ENCODE data around the gene QSOX1.

The QSOX1 gene

GRCh38 chr1:180155182-180155682, 563 bp downstream of the QSOX1 start:
- Histone ChIP-seq H2AFZ (ENCODE audit: low read length) (no peak overlapping the region), H4K20me1 (ENCODE audit: insufficient read depth, low read length) (no peaks in the 10 kb centered on the region), H3F3A (ENCODE audit: insufficient read depth, low read length) (no peaks in the 10 kb centered on the region), H3K9me3 (ENCODE audit: low read length) (no peaks in the 10 kb centered on the region), H3K4me2 (ENCODE audit: low read length) (peak overlapping the region; percentile 69), H3K4me1 (ENCODE audit: insufficient read depth, low read length, severe bottlenecking) (peaks cover 28% of the 10 kb centered on the region), H3K79me2 (ENCODE audit: insufficient read depth, low read length) (no peaks in the 10 kb centered on the region), H3K27ac (ENCODE audit: low read depth, low read length, poor library complexity, severe bottlenecking) (no peak overlapping the region), H3K9ac (ENCODE audit: low read length) (peak overlapping the region; percentile 49), H3K36me3 (ENCODE audit: insufficient read depth, low read length) (no peaks in the 10 kb centered on the region), H3K4me3 (ENCODE audit: low read depth, low read length, poor library complexity, severe bottlenecking) (peak overlapping the region; percentile 82), H3K9me2 (ENCODE audit: low read depth, low read length) (no peaks in the 10 kb centered on the region), H3K27me3 (ENCODE audit: insufficient read depth, low read length) (no peaks in the 10 kb centered on the region)
- TF ChIP-seq, protein P1, sequence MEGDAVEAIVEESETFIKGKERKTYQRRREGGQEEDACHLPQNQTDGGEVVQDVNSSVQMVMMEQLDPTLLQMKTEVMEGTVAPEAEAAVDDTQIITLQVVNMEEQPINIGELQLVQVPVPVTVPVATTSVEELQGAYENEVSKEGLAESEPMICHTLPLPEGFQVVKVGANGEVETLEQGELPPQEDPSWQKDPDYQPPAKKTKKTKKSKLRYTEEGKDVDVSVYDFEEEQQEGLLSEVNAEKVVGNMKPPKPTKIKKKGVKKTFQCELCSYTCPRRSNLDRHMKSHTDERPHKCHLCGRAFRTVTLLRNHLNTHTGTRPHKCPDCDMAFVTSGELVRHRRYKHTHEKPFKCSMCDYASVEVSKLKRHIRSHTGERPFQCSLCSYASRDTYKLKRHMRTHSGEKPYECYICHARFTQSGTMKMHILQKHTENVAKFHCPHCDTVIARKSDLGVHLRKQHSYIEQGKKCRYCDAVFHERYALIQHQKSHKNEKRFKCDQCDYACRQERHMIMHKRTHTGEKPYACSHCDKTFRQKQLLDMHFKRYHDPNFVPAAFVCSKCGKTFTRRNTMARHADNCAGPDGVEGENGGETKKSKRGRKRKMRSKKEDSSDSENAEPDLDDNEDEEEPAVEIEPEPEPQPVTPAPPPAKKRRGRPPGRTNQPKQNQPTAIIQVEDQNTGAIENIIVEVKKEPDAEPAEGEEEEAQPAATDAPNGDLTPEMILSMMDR (IDR thresholded peaks at IDR 0.05; ENCODE audit: low read length) = no peak
- TF ChIP-seq EZH2 (IDR thresholded peaks at IDR 0.05; ENCODE audit: borderline replicate concordance, low read length) = no peak

DNA sequence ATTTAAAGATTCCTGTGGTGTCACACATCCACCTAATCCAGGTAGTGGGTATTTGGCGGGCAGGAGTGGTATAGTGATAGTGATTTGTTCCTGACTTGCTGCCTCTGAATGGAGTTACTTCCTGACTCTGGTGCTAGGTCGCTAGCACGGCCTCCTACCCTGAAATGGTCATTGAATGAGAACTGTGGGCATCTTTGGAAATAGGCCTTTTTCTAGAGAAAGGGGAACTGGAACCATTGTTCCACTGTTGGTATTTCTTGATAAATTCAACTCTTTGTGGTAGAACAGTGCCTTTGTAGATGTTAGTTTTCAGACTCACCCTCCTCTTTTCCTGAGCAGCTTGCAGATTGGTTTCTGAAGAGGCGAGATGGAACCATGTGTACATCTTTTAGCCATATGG, 1.5 kb downstream of the QSOX1 start:
- H3K4me1 ChIP-seq (ENCODE audit: insufficient read depth, low read length, severe bottlenecking) = peaks cover 28% of the 10 kb centered on the region
- no peak overlapping the region for H2AFZ ChIP-seq (ENCODE audit: low read length)

DNA sequence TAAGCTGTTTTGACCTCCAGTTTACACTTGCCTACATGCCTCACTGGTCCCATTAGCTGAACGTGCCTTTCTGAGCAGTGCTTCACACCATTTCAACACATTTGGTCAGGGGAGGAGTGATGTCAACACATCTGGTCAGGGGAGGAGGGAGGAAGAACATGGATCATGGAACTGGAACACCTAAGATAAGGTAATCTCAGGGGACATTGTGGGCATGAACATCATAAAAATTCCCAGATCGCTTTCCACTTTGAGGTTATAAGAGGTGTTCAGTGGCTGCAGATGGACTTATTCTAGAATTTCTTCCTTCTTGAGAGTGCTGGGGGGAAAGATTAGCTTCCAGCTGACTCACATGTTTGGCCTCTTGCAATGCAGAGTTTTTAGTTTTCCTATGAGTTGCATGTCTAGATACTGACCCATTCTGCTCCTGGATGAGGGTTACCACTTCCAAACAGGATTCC, 2.0 kb downstream of the QSOX1 start:
- Histone ChIP-seq H3K27ac (ENCODE audit: low read depth, low read length, poor library complexity, severe bottlenecking) (no peak overlapping the region), H3K4me2 (ENCODE audit: low read length) (no peak overlapping the region), H3K9ac (ENCODE audit: low read length) (no peak overlapping the region), H3K4me1 (ENCODE audit: insufficient read depth, low read length, severe bottlenecking) (peaks cover 28% of the 10 kb centered on the region), H2AFZ (ENCODE audit: low read length) (no peak overlapping the region), H3K79me2 (ENCODE audit: insufficient read depth, low read length) (no peaks in the 10 kb centered on the region), H3K9me3 (ENCODE audit: low read length) (no peaks in the 10 kb centered on the region), H3K36me3 (ENCODE audit: insufficient read depth, low read length) (no peaks in the 10 kb centered on the region), H3F3A (ENCODE audit: insufficient read depth, low read length) (no peaks in the 10 kb centered on the region), H3K27me3 (ENCODE audit: insufficient read depth, low read length) (no peaks in the 10 kb centered on the region), H3K4me3 (ENCODE audit: low read depth, low read length, poor library complexity, severe bottlenecking) (no peak overlapping the region), H3K9me2 (ENCODE audit: low read depth, low read length) (no peaks in the 10 kb centered on the region), H4K20me1 (ENCODE audit: insufficient read depth, low read length) (no peaks in the 10 kb centered on the region)
- no peak for TF ChIP-seq EZH2 (IDR thresholded peaks at IDR 0.05; ENCODE audit: borderline replicate concordance, low read length)
- TF ChIP-seq, protein P1 (IDR thresholded peaks at IDR 0.05; ENCODE audit: low read length) = no peak

More for the DNA sequence above, 1.5 kb downstream of the QSOX1 start:
- Histone ChIP-seq H4K20me1 (ENCODE audit: insufficient read depth, low read length) (no peaks in the 10 kb centered on the region), H3K4me3 (ENCODE audit: low read depth, low read length, poor library complexity, severe bottlenecking) (no peak overlapping the region), H3K79me2 (ENCODE audit: insufficient read depth, low read length) (no peaks in the 10 kb centered on the region), H3K27me3 (ENCODE audit: insufficient read depth, low read length) (no peaks in the 10 kb centered on the region), H3K4me2 (ENCODE audit: low read length) (peak overlapping the region; percentile 69), H3K9me2 (ENCODE audit: low read depth, low read length) (no peaks in the 10 kb centered on the region), H3K27ac (ENCODE audit: low read depth, low read length, poor library complexity, severe bottlenecking) (no peak overlapping the region), H3K36me3 (ENCODE audit: insufficient read depth, low read length) (no peaks in the 10 kb centered on the region), H3K9ac (ENCODE audit: low read length) (no peak overlapping the region), H3K9me3 (ENCODE audit: low read length) (no peaks in the 10 kb centered on the region), H3F3A (ENCODE audit: insufficient read depth, low read length) (no peaks in the 10 kb centered on the region)
- TF ChIP-seq, protein P1 (IDR thresholded peaks at IDR 0.05; ENCODE audit: low read length) = no peak
- no peak for TF ChIP-seq EZH2 (IDR thresholded peaks at IDR 0.05; ENCODE audit: borderline replicate concordance, low read length)

Data from OCI-LY1 (cell line).